HUES6 (cell line): ENCODE data around the gene MATK.

Source experiments
- H3K27ac ChIP-seq: 2 replicates; pipeline ENCODE4 v1.7.0; 2013; ENCODE audit warnings: low read depth, mild to moderate bottlenecking, low read length, inconsistent platforms
- H3K27me3 ChIP-seq: 2 replicates; pipeline ENCODE4 v1.6.1; 2013; ENCODE audit warnings: low read length; ENCODE audit not compliant: control insufficient read depth, insufficient read depth
- H3K36me3 ChIP-seq: 2 replicates; pipeline ENCODE4 v1.6.1; 2013; ENCODE audit warnings: low read length; ENCODE audit not compliant: control insufficient read depth, insufficient read depth
- H3K4me1 ChIP-seq: 2 replicates; pipeline ENCODE4 v1.6.1; 2013; ENCODE audit warnings: low read length; ENCODE audit not compliant: control insufficient read depth, insufficient read depth
- H3K4me3 ChIP-seq: 2 replicates; pipeline ENCODE4 v1.5.1; 2013; ENCODE audit warnings: low read depth, low read length
- H3K9ac ChIP-seq: one replicate; pipeline ENCODE4 v1.6.1; 2013; ENCODE audit warnings: mild to moderate bottlenecking, low read length
- H3K9me3 ChIP-seq: 2 replicates; pipeline ENCODE4 v1.6.1; 2013; ENCODE audit warnings: low read depth, low read length; ENCODE audit not compliant: control insufficient read depth, insufficient read depth

MATK gene

DNA sequence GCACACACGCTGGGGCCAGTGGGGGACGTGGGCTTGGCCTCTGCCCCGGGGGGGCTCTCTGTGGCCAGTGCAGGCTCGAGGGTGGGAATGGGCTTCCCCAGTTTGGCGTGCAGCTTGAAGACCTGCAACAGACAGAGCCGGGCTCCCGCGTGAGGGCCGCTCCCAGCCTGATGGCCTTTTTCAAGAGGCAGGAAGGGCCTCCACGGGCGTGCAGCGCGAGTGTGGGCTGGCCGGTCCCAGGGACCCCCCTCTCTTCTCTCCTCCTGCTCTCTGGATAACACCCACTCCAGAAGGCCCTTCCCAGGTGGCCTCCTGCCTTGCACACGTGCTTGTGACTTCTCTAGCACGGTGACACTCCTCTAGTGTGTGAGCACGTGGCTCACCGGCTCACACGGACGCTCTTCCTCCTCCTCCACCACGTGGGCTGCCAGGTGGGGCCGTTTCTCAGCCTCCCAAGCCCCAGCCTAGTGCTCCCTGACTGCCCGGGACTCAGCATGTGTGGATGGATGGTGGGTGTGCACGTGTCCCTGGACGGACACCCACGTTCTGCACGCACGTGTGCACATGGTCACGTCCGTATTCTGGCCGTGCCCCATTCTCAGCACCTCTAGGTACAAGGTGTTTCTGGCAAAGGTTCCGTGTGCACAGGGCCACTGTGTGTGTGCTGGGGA lies 39.2 kb upstream of the MATK start:
- H3K4me1 ChIP-seq = no peaks in the 10 kb centered on the region
- no peak overlapping the region for H3K4me3 ChIP-seq
- H3K27me3 ChIP-seq = peaks cover 4% of the 10 kb centered on the region; the same call in 1 of the 2 replicates
- no peaks in the 10 kb centered on the region for H3K9me3 ChIP-seq
- H3K9ac ChIP-seq = no peak overlapping the region
- H3K27ac ChIP-seq = no peak overlapping the region
- H3K36me3 ChIP-seq = no peaks in the 10 kb centered on the region

GRCh38 chr19:3823350-3823713 lies 37.2 kb upstream of the MATK start:
- H3K9me3 ChIP-seq = no peaks in the 10 kb centered on the region
- H3K4me3 ChIP-seq = no peak overlapping the region

DNA sequence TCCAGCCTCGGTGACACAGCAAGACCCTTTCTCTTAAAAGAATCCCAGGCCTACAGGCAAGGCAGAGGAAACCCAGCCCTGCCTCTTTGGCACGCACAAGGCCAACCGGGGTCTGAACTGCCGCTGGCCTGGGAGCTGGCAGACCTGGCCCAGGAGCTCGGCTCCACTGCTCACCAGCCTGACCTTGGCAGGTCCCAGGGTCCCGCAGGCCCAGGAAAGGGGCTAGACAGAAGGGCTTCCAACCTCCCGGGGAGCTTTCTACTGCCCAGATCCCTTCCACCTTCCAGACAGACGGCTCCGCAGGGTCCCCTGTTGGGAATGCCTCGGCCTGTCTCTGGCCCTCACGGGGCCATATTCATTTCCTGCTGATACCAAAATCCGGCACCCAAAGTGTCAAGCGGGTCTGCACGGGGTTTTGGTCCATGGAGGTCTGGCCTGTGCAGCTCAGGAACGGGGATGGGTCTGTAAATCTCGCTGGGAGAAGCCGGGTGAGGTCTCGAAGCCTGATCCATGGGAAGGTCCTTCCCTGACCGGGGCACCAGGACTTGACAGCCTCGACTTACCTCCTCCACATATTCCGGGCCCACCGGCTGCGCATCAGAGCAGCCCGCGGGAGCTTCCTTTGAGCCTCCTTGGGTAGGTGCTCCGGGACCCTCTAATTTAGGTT lies 36.6 kb upstream of the MATK start:
- Histone ChIP-seq H3K4me1 (no peaks in the 10 kb centered on the region; the same call in 1 of the 2 replicates), H3K9ac (no peak overlapping the region), H3K27me3 (peaks cover 4% of the 10 kb centered on the region; the same call in 1 of the 2 replicates), H3K4me3 (no peak overlapping the region), H3K27ac (no peak overlapping the region), H3K36me3 (no peaks in the 10 kb centered on the region), H3K9me3 (no peaks in the 10 kb centered on the region)

More at GRCh38 chr19:3823350-3823713, 37.2 kb upstream of the MATK start:
- H3K9ac ChIP-seq = no peak overlapping the region
- no peaks in the 10 kb centered on the region; the same call in 1 of the 2 replicates for H3K4me1 ChIP-seq
- no peaks in the 10 kb centered on the region for H3K36me3 ChIP-seq
- no peak overlapping the region for H3K27ac ChIP-seq
- H3K27me3 ChIP-seq = peaks cover 4% of the 10 kb centered on the region; the same call in 1 of the 2 replicates

GRCh38 chr19:3821857-3822364 lies 35.7 kb upstream of the MATK start:
- no peak overlapping the region for H3K9ac ChIP-seq
- H3K36me3 ChIP-seq = no peaks in the 10 kb centered on the region
- no peaks in the 10 kb centered on the region; the same call in 1 of the 2 replicates for H3K4me1 ChIP-seq
- no peak overlapping the region for H3K4me3 ChIP-seq
- no peaks in the 10 kb centered on the region for H3K9me3 ChIP-seq
- H3K27me3 ChIP-seq = peaks cover 4% of the 10 kb centered on the region; the same call in 1 of the 2 replicates
- no peak overlapping the region for H3K27ac ChIP-seq

GRCh38 chr19:3821156-3821555 lies 35.0 kb upstream of the MATK start:
- Histone ChIP-seq H3K27ac (no peak overlapping the region), H3K36me3 (no peaks in the 10 kb centered on the region), H3K9ac (no peak overlapping the region), H3K9me3 (no peaks in the 10 kb centered on the region), H3K4me1 (no peaks in the 10 kb centered on the region; the same call in 1 of the 2 replicates), H3K27me3 (peaks cover 4% of the 10 kb centered on the region; the same call in 1 of the 2 replicates), H3K4me3 (no peak overlapping the region)

DNA sequence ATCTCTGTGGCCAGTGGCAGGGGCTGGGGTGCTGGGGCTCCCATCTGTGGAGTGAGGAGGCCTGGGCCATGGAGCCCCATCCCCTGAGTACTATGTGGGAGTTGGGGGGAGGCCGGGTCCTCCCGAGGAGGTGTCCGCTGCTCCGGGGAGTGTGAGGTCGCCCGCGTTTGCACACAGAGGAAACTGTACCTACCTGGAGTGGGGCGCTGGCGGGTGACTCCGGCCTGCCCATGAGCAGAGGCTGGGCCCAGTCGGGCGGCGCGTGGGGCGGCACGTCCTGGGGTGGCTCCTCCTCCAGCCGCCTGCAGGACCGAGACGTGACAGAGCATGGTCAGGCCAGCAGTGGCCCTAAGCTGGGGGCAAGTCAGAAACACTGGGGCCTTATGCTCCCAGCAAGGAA lies 33.8 kb upstream of the MATK start:
- Histone ChIP-seq H3K9me3 (no peaks in the 10 kb centered on the region), H3K27me3 (peaks cover 4% of the 10 kb centered on the region; the same call in 1 of the 2 replicates), H3K36me3 (no peaks in the 10 kb centered on the region), H3K4me1 (no peaks in the 10 kb centered on the region; the same call in 1 of the 2 replicates), H3K27ac (no peak overlapping the region), H3K4me3 (no peak overlapping the region), H3K9ac (no peak overlapping the region)

DNA sequence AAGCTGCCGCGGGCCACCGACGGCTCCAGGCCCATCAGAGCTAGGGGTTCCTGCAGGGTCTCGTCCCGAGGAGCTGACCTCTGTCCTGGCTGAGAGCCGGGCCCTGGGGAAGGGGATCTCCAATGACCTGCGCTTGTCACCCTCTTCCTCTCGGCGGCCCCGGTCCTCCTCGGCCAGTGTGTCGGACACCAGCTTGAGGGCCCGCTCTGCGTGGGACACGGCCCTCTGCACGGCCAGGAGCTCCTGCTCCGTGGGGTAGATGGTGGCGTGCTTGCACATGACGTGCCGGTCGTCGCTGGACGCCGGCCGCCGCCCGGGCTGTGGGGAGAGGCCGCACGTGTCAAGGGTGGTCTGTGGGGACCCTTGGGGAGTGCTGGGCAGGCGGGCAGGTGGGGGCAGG lies 32.7 kb upstream of the MATK start:
- H3K4me1 ChIP-seq = no peaks in the 10 kb centered on the region; the same call in 1 of the 2 replicates
- H3K27ac ChIP-seq = no peak overlapping the region
- no peak overlapping the region for H3K9ac ChIP-seq

DNA sequence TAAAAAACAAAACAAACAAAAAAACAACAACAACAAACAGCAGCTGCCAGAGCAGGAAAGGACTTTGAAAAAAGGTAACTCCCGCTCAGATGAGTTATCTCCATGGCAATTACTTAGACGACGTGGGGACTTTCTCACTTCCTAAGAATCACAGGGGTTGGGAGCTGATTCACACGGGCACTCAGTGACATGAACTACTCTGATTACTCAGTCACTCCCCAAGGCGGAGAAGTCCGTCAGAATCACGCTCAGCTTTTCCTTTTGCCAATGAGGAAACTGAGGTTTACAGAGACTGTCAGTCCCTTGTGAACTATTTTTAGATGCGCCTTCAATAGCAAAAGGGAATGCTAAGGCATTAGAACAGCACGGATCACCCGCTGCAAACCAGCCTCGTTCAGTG lies 32.3 kb upstream of the MATK start:
- Histone ChIP-seq H3K27ac (no peak overlapping the region), H3K9ac (no peak overlapping the region), H3K4me1 (no peaks in the 10 kb centered on the region; the same call in 1 of the 2 replicates), H3K4me3 (no peak overlapping the region), H3K27me3 (peaks cover 4% of the 10 kb centered on the region; the same call in 1 of the 2 replicates), H3K36me3 (no peaks in the 10 kb centered on the region), H3K9me3 (no peaks in the 10 kb centered on the region)

More for the DNA sequence above, 32.7 kb upstream of the MATK start:
- peaks cover 4% of the 10 kb centered on the region; the same call in 1 of the 2 replicates for H3K27me3 ChIP-seq
- no peak overlapping the region for H3K4me3 ChIP-seq
- no peaks in the 10 kb centered on the region for H3K36me3 ChIP-seq
- H3K9me3 ChIP-seq = no peaks in the 10 kb centered on the region

DNA sequence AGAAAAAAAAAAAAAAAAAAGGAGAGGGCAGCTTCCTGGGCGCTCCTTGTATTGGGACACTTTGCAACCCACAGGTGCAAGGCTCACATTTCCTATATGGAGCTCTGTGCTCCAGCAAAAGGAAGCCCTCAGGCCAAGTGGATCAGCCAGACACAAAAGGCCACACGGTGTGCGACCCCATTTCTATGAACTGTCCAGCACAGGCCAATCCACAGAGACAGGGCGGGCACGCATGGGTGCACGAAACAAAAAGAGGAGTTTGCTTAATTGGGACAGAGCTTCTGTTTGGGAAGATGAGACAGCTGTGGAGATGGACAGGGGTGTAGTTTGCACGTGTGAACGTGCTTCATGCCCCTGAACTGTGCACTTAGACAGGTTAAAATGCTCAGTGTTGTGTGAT lies 31.6 kb upstream of the MATK start:
- Histone ChIP-seq H3K9ac (no peak overlapping the region), H3K9me3 (no peaks in the 10 kb centered on the region), H3K4me1 (no peaks in the 10 kb centered on the region; the same call in 1 of the 2 replicates), H3K4me3 (no peak overlapping the region), H3K27ac (no peak overlapping the region), H3K36me3 (no peaks in the 10 kb centered on the region), H3K27me3 (no peaks in the 10 kb centered on the region; the same call in 1 of the 2 replicates)

GRCh38 chr19:3816566-3817218 lies 30.5 kb upstream of the MATK start:
- no peaks in the 10 kb centered on the region; the same call in 1 of the 2 replicates for H3K4me1 ChIP-seq
- no peak overlapping the region for H3K4me3 ChIP-seq
- no peaks in the 10 kb centered on the region for H3K36me3 ChIP-seq
- H3K9ac ChIP-seq = no peak overlapping the region
- H3K27ac ChIP-seq = no peak overlapping the region
- H3K27me3 ChIP-seq = no peaks in the 10 kb centered on the region; the same call in 1 of the 2 replicates
- no peaks in the 10 kb centered on the region for H3K9me3 ChIP-seq
